ENCODE results near the gene C15orf40. TPM values are rescaled to one million over a fixed set of nuclear protein-coding genes. Genes with fewer than 3 reads are reported as not detected.
A peak's percentile ranks its signal among the peaks of the same experiment; 100 is the strongest.

Gene C15orf40
- total and polyA plus RNA-seq, 9 of the 15 experiments (the other 6 are each of a cell fraction or from before 2014, with no cell fraction given): 15.9 to 52.0 (median 27.0) TPM

DNA sequence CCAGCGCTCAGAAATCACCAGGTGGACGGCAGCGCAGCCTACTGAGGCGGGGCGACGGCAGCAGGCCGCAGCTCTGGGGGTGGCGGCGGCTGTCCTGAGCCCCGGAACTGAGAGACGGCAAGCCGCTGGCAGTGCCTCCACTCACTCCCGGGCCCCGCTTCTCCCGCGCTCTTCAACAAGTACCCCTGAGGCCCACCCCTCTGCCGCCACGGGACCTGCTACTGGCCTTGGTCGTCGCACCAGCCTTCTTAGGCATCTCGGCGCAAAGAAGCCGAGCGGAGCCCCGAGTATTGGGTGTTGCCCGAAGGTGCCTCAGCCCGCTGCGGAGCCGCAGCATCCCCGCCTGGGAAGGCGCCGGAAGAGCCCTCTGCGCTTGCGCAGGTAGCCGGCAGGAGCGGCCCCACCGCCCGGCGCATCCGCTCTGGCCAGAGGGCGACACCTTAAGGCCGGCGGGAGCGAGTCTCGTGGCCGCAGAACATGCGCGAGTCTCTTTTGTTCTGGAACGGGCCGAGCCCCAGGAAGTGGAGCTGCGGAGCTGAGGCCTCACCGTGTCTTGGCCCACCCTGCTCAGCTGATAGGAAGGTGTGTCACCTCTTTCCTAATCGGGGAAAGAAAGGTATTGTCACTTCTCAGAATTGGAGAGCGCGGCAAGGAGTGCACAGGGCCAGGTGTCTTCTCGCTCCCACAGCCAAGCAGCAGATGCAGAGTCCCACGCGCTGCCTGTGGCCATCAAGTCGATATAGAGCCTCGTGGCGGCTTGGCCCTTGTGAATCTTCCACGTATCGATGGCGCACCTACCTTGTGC lies at the start of gene C15orf40 (continued):
- TF ChIP-seq, protein P1, sequence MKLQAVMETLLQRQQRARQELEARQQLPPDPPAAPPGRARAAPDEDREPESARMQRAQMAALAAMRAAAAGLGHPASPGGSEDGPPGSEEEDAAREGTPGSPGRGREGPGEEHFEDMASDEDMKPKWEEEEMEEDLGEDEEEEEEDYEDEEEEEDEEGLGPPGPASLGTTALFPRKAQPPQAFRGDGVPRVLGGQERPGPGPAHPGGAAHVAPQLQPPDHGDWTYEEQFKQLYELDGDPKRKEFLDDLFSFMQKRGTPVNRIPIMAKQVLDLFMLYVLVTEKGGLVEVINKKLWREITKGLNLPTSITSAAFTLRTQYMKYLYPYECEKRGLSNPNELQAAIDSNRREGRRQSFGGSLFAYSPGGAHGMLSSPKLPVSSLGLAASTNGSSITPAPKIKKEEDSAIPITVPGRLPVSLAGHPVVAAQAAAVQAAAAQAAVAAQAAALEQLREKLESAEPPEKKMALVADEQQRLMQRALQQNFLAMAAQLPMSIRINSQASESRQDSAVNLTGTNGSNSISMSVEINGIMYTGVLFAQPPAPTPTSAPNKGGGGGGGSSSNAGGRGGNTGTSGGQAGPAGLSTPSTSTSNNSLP (IDR thresholded peaks at IDR 0.05; ENCODE audit: borderline replicate concordance, low read depth, low read length): 0 out of 2 replicates have a peak, but pooled peaks have one; percentile 23
- TF ChIP-seq CREB1 (IDR thresholded peaks at IDR 0.05) (no peak; the same call in 1 of the 2 replicates), CREB1 (CRISPR knock-in tag; IDR thresholded peaks at IDR 0.05) (peak; percentile 68; the same call in 1 of the 2 replicates), ZFP36 (IDR thresholded peaks at IDR 0.05; ENCODE audit: low read depth, low read length, partially characterized antibody) (peak; percentile 29), NR4A1 (CRISPR knock-in tag; IDR thresholded peaks at IDR 0.05) (no peak), NR4A1 (tag; IDR thresholded peaks at IDR 0.05) (peak; percentile 63; the same call in 1 of the 2 replicates), NBN (IDR thresholded peaks at IDR 0.05; ENCODE audit: low read depth) (peak; percentile 41; the same call in 1 of the 2 replicates), WHSC1 (IDR thresholded peaks at IDR 0.05; ENCODE audit: low read length) (no peak), NFIC (IDR thresholded peaks at IDR 0.05) (peak; percentile 38), FOXA1 (IDR thresholded peaks at IDR 0.05; ENCODE audit: borderline replicate concordance) (no peak), SNRNP70 (optimal IDR thresholded peaks at IDR 0.05; ENCODE audit: low read depth, low read length) (no peak), HCFC1 (IDR thresholded peaks at IDR 0.05; ENCODE audit: low read depth, low read length) (peak; percentile 92), ZNF830 (CRISPR knock-in tag; IDR thresholded peaks at IDR 0.05) (no peak), USF2 (CRISPR knock-in tag; IDR thresholded peaks at IDR 0.05) (no peak), TBP (optimal IDR thresholded peaks at IDR 0.05; ENCODE audit: low read depth, low read length) (peak; percentile 85), ATF1 (CRISPR knock-in tag; IDR thresholded peaks at IDR 0.05) (no peak), ATF1 (tag; IDR thresholded peaks at IDR 0.05) (0 out of 2 replicates have a peak, but pooled peaks have one; percentile 9), STAT5A (IDR thresholded peaks at IDR 0.05; ENCODE audit: borderline replicate concordance, low read length) (no peak), MTA1 (IDR thresholded peaks at IDR 0.05; ENCODE audit: borderline replicate concordance) (no peak), ZNF717 (CRISPR knock-in tag; IDR thresholded peaks at IDR 0.05) (no peak), HNRNPLL (IDR thresholded peaks at IDR 0.05; ENCODE audit: low read depth, low read length, poor library complexity, severe bottlenecking) (peak; percentile 86), KAT2B (IDR thresholded peaks at IDR 0.05; ENCODE audit: low read depth, low read length) (no peak), CBFA2T2 (conservative IDR thresholded peaks at IDR 0.05) (no peak), TCF7L2 (IDR thresholded peaks at IDR 0.05; ENCODE audit: low read depth, low read length) (no peak)
- TF ChIP-seq, protein P2, sequence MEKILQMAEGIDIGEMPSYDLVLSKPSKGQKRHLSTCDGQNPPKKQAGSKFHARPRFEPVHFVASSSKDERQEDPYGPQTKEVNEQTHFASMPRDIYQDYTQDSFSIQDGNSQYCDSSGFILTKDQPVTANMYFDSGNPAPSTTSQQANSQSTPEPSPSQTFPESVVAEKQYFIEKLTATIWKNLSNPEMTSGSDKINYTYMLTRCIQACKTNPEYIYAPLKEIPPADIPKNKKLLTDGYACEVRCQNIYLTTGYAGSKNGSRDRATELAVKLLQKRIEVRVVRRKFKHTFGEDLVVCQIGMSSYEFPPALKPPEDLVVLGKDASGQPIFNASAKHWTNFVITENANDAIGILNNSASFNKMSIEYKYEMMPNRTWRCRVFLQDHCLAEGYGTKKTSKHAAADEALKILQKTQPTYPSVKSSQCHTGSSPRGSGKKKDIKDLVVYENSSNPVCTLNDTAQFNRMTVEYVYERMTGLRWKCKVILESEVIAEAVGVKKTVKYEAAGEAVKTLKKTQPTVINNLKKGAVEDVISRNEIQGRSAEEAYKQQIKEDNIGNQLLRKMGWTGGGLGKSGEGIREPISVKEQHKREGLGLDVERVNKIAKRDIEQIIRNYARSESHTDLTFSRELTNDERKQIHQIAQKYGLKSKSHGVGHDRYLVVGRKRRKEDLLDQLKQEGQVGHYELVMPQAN (IDR thresholded peaks at IDR 0.05; ENCODE audit: borderline replicate concordance): peak; percentile 80
- TF ChIP-seq, protein P3, sequence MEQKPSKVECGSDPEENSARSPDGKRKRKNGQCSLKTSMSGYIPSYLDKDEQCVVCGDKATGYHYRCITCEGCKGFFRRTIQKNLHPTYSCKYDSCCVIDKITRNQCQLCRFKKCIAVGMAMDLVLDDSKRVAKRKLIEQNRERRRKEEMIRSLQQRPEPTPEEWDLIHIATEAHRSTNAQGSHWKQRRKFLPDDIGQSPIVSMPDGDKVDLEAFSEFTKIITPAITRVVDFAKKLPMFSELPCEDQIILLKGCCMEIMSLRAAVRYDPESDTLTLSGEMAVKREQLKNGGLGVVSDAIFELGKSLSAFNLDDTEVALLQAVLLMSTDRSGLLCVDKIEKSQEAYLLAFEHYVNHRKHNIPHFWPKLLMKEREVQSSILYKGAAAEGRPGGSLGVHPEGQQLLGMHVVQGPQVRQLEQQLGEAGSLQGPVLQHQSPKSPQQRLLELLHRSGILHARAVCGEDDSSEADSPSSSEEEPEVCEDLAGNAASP (IDR thresholded peaks at IDR 0.05): no peak

Measured in K562 (cell line).